ENCODE results near the gene USP6.
"Not testable (repeated sequence)": the region's sequence is repeated elsewhere in the genome, so short reads cannot be mapped to it uniquely, and the experiment has no call there.

- not testable (repeated sequence) for TF ChIP-seq TP53 (CRISPR knock-in tag; IDR thresholded peaks at IDR 0.05); JUN (CRISPR knock-in tag; IDR thresholded peaks at IDR 0.05); CTCF (IDR thresholded peaks at IDR 0.05); ATF3 (CRISPR knock-in tag; conservative IDR thresholded peaks at IDR 0.05); TEAD4 (CRISPR knock-in tag; IDR thresholded peaks at IDR 0.05); GTF2I (CRISPR knock-in tag; conservative IDR thresholded peaks at IDR 0.05); IRF2 (CRISPR knock-in tag; IDR thresholded peaks at IDR 0.05; ENCODE audit: borderline replicate concordance, low read depth); ZNF416 (CRISPR knock-in tag; IDR thresholded peaks at IDR 0.05); ERG (CRISPR knock-in tag; IDR thresholded peaks at IDR 0.05); ZNF425 (CRISPR knock-in tag; conservative IDR thresholded peaks at IDR 0.05); SP1 (CRISPR knock-in tag; conservative IDR thresholded peaks at IDR 0.05); PRDM15 (CRISPR knock-in tag; IDR thresholded peaks at IDR 0.05); SMAD4 (CRISPR knock-in tag; IDR thresholded peaks at IDR 0.05); USF1 (CRISPR knock-in tag; IDR thresholded peaks at IDR 0.05)
Measured at GRCh38 chr17:5132503-5133225, 16.8 kb downstream of the USP6 start.

Measured in WTC11 (cell line).